ENCODE data around the gene COL28A1.
"Not testable (repeated sequence)": the region's sequence is repeated elsewhere in the genome, so short reads cannot be mapped to it uniquely, and the experiment has no call there.

COL28A1 gene

DNA sequence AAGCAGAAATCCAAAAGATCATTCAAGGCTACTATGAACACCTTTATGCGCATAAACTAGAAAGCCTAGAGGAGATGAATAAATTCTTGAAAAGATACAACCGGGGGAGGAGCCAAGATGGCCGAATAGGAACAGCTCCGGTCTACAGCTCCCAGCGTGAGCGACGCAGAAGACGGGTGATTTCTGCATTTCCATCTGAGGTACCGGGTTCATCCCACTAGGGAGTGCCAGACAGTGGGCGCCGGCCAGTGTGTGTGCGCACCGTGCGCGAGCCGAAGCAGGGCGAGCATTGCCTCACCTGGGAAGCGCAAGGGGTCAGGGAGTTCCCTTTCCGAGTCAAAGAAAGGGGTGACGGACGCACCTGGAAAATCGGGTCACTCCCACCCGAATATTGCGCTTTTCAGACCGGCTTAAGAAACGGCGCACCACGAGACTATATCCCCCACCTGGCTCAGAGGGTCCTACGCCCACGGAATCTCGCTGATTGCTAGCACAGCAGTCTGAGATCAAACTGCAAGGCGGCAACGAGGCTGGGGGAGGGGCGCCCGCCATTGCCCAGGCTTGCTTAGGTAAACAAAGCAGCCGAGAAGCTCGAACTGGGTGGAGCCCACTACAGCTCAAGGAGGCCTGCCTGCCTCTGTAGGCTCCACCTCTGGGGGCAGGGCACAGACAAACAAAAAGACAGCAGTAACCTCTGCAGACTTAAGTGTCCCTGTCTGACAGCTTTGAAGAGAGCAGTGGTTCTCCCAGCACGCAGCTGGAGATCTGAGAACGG lies 70.5 kb downstream of the COL28A1 start:
- not testable (repeated sequence) for DNase-seq, ATAC-seq

DNA sequence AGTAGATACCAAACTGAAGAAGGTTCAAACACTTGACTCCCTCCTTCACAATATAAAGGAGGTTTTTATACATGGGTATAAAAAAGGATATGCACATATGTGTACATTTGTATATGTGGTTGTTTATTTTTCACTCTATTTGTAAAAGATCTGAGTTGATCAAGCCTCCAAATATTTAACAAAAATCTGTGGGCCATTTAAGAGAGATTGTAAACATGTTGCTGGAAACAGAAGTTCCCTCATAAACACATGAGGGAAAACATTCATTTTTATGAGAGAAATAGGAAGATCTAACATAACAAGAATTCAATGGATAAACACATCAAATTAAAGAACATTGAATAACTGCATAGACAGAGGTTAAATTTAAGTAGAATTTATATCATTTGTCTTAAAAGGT lies 81.7 kb downstream of the COL28A1 start:
- DNase-seq (no peak), ATAC-seq (no peak)

DNA sequence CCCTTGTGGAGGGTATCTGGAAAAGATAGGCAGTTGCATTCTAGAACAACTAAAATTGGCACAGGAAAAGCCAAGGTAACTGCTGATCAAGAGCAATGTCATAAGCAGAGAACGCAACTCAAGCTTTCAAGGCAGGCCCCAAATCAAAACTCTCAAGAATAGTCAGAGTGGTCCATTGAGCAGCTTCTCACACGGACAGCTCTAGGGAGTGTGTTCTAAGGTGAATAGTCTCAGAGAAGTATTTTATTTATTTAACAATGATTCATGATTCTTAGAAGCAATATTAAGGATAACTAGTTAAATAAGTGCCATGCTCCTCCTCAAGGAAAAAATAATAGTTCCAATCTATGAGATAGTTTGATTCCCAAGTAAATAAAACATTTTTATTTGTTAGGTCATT lies 83.0 kb downstream of the COL28A1 start:
- ATAC-seq (no peak), DNase-seq (no peak)

DNA sequence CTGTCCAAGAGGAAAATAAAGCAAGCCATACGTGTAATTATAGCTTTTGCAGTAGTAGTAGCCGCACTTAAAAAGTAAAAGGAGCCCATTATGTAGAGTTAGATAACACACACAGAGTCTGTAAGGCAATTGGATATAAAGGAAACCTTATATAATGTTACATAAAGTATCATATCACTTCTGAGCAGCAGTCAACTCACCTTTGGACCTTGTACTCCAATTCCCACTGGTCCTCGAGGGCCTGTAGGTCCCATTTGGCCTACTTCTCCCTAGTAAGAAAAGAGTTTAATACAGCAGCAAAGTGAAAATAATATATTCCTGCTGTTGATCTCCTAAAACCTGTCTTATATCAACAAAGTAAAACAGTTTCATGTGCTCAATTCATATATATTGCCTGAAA lies 83.6 kb downstream of the COL28A1 start:
- no peak for ATAC-seq
- DNase-seq, result no peak

DNA sequence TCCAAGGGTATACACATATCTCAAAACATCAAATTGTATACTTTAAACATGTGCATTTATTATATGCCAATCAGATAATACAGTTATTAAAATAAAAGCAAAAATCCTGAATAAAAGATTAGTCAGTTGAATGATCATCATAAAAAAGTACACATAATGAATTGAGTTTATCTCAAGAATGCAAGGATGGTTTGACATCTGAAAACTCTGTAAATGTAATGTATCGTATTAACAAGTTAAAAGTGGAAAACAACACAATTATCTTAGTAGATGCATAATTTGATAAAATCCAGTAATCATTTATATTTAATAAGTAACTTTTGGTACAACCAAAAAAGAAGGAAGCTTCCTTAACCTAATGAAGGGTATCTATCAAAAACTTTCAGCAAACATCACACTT lies 86.6 kb downstream of the COL28A1 start:
- ATAC-seq (no peak), DNase-seq (no peak)

DNA sequence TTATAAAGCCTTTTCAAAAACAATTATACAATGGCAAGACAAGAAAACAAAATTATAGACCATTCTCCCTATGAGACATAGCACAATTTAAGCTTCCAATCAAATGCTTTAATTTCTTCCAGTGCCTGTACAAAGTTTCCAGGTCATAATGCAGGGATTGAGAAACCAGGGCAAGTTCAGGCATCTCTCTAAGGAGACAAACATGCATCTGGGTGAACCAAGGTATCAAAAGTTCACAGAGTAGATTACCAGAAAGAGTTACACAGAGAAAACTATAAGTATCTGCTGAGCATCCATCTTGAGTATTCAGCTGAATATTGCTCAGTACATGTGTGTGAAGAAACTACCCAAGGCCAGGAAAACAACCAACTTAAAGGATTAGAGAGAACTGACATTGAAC lies 89.1 kb downstream of the COL28A1 start:
- DNase-seq, result no peak
- ATAC-seq, result no peak

DNA sequence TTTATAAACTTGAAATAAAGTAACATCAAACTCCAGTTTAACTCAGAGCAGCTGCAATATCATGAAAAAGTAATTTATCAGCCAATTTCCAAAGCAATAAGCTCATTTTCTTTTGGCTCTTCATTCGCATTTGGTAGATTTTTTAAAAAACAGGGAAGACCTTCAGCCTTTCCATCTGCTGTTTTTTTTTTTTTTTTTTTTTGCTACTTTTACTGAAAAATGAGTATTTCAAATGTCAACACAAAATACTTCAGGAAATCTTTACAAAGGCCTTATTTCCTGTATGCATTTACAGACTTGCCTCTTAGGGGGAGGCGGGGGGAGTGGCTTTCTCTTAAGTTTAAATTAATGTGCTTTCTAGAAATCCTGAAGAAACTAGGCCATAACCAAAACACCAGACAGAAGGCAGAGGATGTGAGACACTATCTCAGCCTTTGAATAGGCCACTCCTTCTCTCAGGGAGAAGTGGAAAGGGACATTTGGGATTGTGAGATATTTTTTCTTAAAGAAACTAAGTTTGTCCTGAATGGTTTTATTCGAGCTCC lies 91.8 kb downstream of the COL28A1 start:
- DNase-seq (no peak), ATAC-seq (no peak)

DNA sequence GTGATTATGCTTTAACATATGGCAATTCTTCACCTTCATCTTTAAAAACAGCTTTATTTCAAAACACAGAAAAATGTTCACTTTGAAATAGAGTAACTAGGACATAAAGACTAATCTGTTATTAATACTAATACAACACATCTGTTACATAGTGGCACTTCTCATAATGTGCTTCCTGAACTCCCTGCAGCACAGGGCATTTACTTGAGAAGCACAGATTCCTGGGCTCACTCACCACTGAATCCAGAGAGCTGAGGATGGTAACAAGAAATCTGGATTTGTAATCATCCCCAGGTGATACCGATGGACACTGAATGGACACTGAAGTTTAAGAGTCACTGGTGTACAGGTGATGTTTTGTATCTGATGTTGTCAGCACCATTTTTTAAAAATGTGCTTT lies 96.1 kb downstream of the COL28A1 start:
- DNase-seq (no peak), ATAC-seq (no peak)

DNA sequence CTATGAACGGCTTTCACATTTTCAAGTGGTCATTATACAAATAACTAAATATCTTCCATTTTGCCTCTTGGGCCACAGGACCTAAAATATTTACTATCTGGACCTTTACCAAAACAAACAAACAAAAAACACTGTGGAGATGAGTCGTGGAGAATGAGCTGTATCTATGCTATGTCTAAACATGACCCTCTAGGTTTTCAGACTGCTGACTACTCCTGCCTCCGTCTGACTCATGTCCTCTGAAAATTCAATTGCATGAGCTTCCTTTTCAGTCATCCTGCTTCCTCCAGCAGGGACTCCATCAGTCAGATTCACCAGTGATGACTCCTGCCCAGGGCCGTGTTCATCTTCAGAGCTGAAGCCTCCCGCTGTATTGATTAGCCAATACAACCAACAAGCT lies 96.8 kb downstream of the COL28A1 start:
- ATAC-seq (no peak), DNase-seq (no peak)

DNA sequence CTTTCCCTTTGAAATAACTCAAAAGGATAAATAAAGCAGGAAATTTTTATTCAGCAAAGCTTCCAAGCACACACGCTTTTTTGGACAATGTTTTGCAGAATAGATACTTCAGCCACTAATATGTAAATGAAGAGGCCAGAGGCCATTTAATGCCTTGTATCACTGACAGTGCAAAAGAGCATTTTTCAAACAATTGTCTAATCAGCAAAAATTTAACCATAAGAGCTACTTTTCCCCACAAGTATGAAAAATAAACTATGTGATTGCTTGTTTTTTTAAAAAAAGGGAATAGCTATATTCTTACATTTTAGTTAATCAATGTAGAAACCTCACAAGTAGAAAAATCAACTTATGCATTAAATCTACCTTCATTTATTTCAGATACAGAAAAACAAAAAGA lies 99.7 kb downstream of the COL28A1 start:
- ATAC-seq (no peak), DNase-seq (no peak)

DNA sequence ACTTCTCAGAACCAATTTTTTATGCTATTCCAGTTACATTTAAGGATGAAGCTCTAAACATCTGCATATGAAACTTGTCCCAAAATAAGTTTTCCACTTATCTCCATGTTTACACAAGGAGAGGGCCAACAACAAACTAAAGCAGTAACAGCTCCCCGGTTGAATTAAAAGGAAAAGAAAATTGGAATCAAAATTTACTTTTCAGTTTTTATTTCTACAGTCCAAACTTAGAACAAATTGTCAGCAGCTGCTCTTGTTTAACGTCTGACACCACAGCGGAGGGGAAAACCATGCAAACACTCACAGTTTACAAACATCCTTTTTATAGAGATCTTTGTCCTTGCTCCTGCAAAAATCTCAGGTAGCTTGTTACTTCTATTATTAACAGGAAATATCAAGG lies 101.3 kb downstream of the COL28A1 start:
- DNase-seq, result no peak
- no peak for ATAC-seq

DNA sequence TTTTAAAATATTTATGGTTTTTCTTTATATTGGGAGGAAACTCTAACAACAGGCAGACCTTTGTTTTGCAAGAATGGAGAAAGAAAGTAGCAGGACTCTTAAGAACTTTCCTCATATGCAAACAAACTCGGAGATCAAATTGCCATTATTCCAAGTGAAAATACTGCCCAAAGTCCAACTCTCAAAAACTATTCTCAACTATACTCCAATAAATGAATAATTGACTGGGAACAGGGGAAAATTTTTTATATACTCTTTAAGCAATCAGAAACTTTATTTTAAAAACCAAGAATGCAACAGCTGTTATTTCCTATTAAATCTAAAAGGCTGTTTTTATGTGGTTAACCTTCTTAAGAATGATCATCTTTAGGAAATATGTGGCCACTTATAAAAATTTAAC lies 101.9 kb downstream of the COL28A1 start:
- DNase-seq, result no peak

DNA sequence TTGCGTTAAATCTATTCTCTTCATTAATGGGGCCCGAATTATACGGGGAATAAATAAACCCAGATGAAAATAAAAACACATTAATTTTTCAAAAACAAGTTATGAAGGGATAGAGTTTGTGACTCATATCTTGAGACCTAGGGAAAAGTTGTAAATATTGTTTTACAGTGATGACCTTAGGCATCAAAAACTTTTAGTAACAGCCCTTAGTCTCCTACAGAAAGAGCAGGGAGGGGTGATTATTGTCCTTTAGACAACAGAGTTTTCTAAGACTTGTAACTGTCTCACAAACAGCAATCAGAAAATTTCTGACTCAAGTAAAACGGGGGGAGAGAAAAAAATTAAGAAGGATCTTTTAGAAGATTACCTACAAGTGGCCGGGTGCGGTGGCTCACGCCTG lies 102.7 kb downstream of the COL28A1 start:
- DNase-seq, result no peak
- ATAC-seq, result no peak

More for the DNA sequence above, 101.9 kb downstream of the COL28A1 start:
- ATAC-seq, result no peak

DNA sequence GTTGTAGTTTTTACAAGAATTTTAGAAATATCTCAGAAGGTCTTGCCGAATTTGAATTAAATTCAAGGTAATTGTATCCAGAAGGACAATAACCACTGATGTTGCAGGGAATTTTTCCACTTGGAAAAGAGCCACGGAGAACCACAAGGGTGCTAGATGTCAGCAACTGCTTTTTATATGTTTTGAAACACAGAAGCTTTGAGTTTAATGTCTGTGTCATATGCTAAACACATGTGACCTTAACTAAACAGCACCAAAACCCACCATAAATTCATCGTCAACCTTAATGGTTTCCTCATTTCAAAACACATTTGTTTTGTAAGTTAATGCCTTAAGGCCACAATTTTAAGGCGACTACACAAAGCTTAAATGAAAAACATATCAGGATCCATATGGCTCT lies 106.9 kb downstream of the COL28A1 start:
- DNase-seq (no peak), ATAC-seq (no peak)

DNA sequence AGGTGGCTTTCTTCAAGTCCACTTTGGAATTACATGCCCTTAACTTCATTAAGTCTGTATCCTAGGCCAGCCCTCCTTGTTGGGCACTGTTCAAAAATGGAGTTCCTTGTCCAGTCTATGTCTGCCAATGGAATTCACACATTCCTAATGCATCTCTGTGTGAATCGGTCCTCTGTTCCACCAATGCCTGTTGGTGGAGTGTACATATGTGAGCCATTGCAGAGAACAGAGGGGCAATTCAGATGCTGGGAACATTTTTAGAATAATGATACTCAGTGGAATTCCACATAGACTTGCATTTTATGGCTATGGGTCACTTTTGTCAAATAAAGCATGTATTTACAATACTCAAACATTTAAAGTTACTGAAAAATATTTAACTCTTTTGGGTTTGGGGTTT lies 108.3 kb downstream of the COL28A1 start:
- ATAC-seq (no peak), DNase-seq (no peak)

DNA sequence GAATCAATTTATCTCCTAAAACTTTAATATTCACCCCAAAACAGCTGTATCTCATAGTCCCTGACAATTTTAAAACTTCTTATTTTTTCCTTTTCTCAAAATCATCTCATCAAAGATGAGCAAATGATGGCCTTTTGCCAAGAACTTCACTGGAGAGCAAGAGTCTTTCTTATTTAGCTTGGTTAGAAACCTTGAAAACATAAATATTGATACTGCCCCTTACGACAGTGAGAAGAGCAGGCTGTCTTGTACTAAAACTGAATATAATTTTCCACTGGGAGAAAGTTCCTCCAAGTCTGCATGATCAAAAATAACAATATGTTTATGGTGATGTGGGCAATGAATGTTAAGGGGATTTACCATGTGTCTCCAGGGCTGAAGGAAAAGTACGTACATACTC lies 109.0 kb downstream of the COL28A1 start:
- ATAC-seq (no peak), DNase-seq (no peak)

DNA sequence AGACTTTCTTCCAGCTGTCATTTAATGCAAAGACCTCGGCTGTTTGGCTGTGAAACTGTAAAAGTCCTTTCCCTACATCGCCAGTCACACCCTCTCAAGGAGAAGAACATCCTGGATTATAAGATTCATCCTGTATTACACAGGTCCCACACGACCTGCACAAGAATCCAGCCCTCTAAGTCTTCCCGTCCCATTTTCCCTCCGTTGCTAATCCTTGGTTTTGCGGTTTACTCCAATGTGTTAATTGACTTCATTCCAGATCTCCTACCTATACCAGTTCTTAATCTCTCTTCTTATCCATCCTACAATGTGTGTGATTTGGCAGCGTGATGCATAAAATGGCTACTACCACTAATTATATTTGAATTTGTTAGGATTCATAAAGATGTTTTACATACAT lies 110.4 kb downstream of the COL28A1 start:
- no peak for DNase-seq
- no peak for ATAC-seq

DNA sequence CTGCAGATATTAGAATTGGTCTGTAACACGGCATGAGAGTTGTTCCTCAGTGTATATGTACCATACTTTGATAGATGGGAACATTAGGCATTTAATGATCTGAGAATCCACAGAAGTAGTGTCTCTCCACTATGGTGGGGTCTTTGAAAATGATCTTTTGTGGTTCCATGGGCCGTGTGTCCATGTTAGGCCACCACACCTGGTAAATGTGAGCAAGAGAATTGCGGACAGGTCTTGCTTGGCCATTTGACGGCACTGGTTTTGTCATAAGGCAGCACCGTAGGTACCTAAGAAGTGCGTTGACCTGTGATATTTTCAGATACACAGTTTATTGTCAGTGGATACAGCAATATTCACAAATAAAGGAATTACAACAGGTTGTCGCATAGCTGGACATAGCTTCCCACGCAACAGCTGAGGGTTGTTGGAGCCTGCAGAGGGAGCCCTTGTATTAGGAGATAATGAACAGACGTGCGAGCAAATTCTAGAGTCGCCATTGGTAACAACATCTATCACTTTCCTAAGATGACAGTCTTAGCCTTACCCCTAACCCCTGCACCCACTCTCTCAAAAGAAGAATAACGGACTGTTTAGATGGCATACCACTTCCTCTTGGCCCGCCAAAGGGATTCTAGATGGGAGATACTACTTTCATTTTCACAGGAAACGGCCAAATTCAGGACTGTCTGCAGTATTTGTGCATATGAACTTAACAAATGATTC lies 111.4 kb downstream of the COL28A1 start:
- ATAC-seq, result peak; percentile 80
- peak; percentile 48 for DNase-seq

DNA sequence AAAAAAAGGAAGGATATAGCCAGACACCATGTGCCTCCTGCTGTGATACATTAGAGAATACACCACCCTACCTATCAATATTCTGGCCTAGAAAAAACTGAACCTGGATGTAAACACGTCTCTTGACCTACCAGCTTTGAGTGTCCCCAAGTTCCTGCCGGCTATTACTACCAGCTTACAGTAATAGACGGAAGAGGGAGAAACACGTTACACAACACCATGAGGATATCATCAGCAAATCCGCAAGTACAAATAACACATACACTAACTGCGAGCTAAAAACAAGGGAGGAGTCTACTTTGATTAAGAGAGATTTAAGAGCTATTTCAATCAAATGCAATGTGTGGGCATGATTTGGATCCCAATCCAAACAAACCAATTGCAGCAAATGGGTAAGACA lies 113.0 kb downstream of the COL28A1 start:
- ATAC-seq, result no peak
- DNase-seq, result no peak

DNA sequence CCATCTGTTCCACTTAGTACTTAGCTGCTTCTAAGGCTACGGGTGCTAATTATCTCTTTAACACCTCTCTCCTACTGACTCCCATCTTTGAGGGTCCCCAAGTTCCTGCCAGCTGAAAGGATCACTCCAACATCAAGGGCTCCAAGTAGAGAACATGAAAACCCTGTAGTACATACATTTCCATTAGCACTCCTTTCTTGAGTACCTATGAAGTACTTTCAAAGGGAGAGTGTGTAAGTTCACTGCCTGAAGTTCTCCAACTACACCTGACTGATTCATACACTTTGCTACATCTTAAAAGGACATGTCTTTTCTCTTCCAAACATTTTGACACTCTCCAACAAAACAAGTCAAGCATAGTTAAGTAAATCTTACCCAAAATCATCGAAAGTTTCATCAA lies 113.8 kb downstream of the COL28A1 start:
- ATAC-seq (no peak), DNase-seq (no peak)

DNA sequence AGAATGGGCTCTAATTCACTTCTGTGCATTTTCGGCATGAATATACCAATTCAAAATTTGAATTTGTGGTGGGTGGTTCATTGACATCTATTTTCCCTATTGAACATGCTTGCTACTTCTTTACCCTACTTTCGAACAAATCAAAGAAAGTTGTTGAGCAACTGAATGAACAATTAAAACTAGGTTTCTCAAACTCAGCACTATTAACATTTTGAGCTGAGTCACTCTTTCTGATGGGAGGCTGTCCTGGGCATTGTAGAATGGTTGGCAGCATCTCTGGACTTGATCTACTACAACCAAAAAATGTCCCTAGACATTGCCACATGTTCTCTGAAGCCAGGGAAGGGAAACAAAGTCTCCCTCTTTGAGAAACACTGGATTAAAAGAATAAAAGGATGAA lies 116.7 kb downstream of the COL28A1 start:
- ATAC-seq (no peak), DNase-seq (no peak)

DNA sequence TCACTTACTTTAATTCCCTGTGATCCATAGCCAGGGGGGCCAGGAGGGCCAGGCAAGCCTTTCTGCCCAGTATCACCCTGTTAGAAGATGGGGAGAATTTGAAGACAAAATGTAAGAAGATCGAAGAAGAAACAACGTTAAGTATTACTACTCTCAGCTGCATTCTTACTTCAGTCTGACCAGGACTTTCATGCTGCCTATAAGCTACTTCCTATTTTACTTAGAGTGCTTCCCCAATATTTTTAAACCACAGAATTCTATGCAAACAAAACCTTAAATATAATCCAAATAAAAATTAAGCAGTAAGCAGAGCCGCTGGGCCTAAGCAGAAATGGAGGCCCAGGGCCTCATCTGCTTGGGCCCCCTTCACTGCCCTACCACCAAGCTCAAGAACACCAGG lies 117.8 kb downstream of the COL28A1 start:
- ATAC-seq (no peak), DNase-seq (no peak)

DNA sequence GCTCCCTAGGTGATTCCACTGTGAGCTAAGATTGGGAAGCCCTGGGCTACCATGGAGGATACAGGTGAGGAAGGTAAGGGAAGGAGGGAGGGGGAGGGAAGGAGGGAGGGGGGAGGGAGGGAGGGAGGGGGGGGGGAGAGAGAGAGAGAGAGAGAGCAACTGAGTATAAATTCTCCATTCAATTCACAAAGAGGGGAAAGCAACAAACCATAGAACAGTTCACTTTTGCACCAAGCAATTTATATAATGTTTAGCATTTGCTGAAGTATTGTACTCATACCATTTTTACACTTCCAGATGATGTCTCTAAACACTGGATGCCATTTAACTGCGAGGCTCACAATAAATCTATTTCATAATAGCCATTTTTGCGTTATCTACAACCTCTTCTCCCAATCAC lies 118.3 kb downstream of the COL28A1 start:
- ATAC-seq, result no peak

More for the DNA sequence above, 118.3 kb downstream of the COL28A1 start:
- no peak for DNase-seq
